H1 (cell line): ENCODE data around the gene DAZAP1. TPM values are rescaled to one million over a fixed set of nuclear protein-coding genes. Genes with fewer than 3 reads are reported as not detected.

Experiments used
- BRCA1 ChIP-seq: IDR thresholded peaks from 2 replicates; pipeline ENCODE4 v1.6.1; 2012; ENCODE audit warnings: low read depth, low read length, improper control_type of control experiment
- CBX5 ChIP-seq: fragments of 300-800, 300-1000 bp; sonication (generic); IDR thresholded peaks from 2 replicates; pipeline ENCODE4 v1.7.1; 2016; ENCODE audit warnings: antibody characterized with exemption, low read length, low read depth
- CEBPB ChIP-seq: IDR thresholded peaks from 2 replicates; pipeline ENCODE4 v1.6.1; 2012; ENCODE audit warnings: low read depth, low read length
- KDM1A ChIP-seq: fragments of 200-600, 300-600 bp; sonication (generic); IDR thresholded peaks from 2 replicates; pipeline ENCODE4 v1.7.1; 2016; ENCODE audit warnings: mild to moderate bottlenecking, low read length, borderline replicate concordance
- POLR2AphosphoS5 ChIP-seq: IDR thresholded peaks from 2 replicates; pipeline ENCODE4 v1.6.1; 2011; ENCODE audit warnings: low read depth, low read length
- RAD21 ChIP-seq, 2 experiments: IDR thresholded peaks in 1 of 2; conservative IDR thresholded peaks in 1 of 2; 2 replicates each; pipeline ENCODE4 v1.6.1; 2011; ENCODE audit warnings: low read depth in 2 of 2, low read length in 2 of 2, improper control_type of control experiment in 1 of 2, inconsistent platforms in 1 of 2, mild to moderate bottlenecking in 1 of 2, moderate library complexity in 1 of 2
- RNF2 ChIP-seq: fragments of 200-900, 300-1000 bp; sonication (generic); IDR thresholded peaks from 2 replicates; pipeline ENCODE4 v1.7.1; 2016; ENCODE audit warnings: borderline replicate concordance, low read depth, mild to moderate bottlenecking, antibody characterized with exemption, low read length; ENCODE audit not compliant: poor library complexity, severe bottlenecking; ENCODE audit errors: missing control alignments
- SIX5 ChIP-seq: IDR thresholded peaks from 2 replicates; pipeline ENCODE4 v1.6.1; 2011; ENCODE audit warnings: mild to moderate bottlenecking, low read depth, low read length
- polyA plus RNA-seq, 7 experiments: library from polyadenylated mRNA; depleted of rRNA in 3 of 7; stranded (reverse) in 5 of 7; unstranded in 2 of 7; fragments of >200 nt in 5 of 7; fragments of 200-250 nt in 2 of 7; gene quantifications; 1 replicate in 5 of 7; 2 replicates in 1 of 7; 4 replicates in 1 of 7; pipeline versions ENCODE4 v1.2.1 to v1.2.3, GENCODE V29; 2011 to 2013; ENCODE audit warnings: missing spikeins in 2 of 7, mixed read lengths in 2 of 7
- total RNA-seq: library from RNA; stranded (reverse); fragmentation: NEBNext Ultra II Directional; extraction: Animal tissue kit (Norgen Biotek cat#: 25700); gene quantifications from 2 replicates; pipeline ENCODE4 v1.2.1, GENCODE V29; 2021

The DAZAP1 gene
- total and polyA plus RNA-seq, 2 of the 8 experiments (the other 6 are each of a cell fraction or from before 2014, with no cell fraction given): 79.6 to 341 TPM

- TF ChIP-seq RNF2 (no peak), POLR2AphosphoS5 (no peak), BRCA1 (no peak), KDM1A (no peak), SIX5 (no peak), CBX5 (no peak), RAD21 (IDR thresholded peaks at IDR 0.05 in 1 of 2, conservative IDR thresholded peaks at IDR 0.05 in 1 of 2; ENCODE audit: low read depth in 2 of 2, low read length in 2 of 2) (no peak), CEBPB (no peak)
Observed at GRCh38 chr19:1423436-1424191, 16.2 kb downstream of the DAZAP1 start (continued).
